Fibroblast of lung (primary cell): ENCODE data around the gene SCFD2. TPM values are rescaled to one million over a fixed set of nuclear protein-coding genes. Genes with fewer than 3 reads are reported as not detected.

Experiments used
- DNase-seq, 2 donors: peaks; one replicate each; pipeline versions ENCODE4 v3.0.0 to v3.0.0-alpha.2; 2010; ENCODE audit warnings: low read depth in 2 of 2
- H2AFZ ChIP-seq: 2 replicates; pipeline ENCODE4 v1.5.1; 2012; ENCODE audit warnings: low read length, control low read depth, inconsistent platforms
- H3K27ac ChIP-seq: 2 replicates; pipeline ENCODE4 v1.5.1; 2011; ENCODE audit warnings: low read length, control low read depth; ENCODE audit not compliant: insufficient read depth
- H3K27me3 ChIP-seq: 2 replicates; pipeline ENCODE4 v1.5.1; 2011; ENCODE audit warnings: mild to moderate bottlenecking, low read length; ENCODE audit not compliant: control insufficient read depth, insufficient read depth
- H3K36me3 ChIP-seq: 2 replicates; pipeline ENCODE4 v1.5.1; 2011; ENCODE audit warnings: low read length; ENCODE audit not compliant: control insufficient read depth, insufficient read depth
- H3K4me1 ChIP-seq: 2 replicates; pipeline ENCODE4 v1.5.1; 2011; ENCODE audit warnings: low read length; ENCODE audit not compliant: control insufficient read depth, insufficient read depth; ENCODE audit errors: extremely low read depth
- H3K4me2 ChIP-seq: 2 replicates; pipeline ENCODE4 v1.5.1; 2011; ENCODE audit warnings: low read length, control low read depth; ENCODE audit not compliant: insufficient read depth; ENCODE audit errors: extremely low read depth
- H3K4me3 ChIP-seq, 4 experiments: fragments of 200-600 bp in 1 of 4; sonication (generic) in 1 of 4; replicated peaks in 1 of 4; 2 replicates each; pipeline ENCODE4 v1.5.1; 2011 to 2016; ENCODE audit warnings: low read length in 4 of 4, low read depth in 3 of 4, mild to moderate bottlenecking in 3 of 4, control low read depth in 2 of 4, inconsistent platforms in 1 of 4, mixed read lengths in 1 of 4; ENCODE audit not compliant: insufficient read depth in 1 of 4; ENCODE audit errors: control extremely low read depth in 1 of 4
- H3K79me2 ChIP-seq: 2 replicates; pipeline ENCODE4 v1.5.1; 2012; ENCODE audit warnings: mild to moderate bottlenecking, low read length, inconsistent platforms; ENCODE audit not compliant: control insufficient read depth, insufficient read depth
- H3K9ac ChIP-seq: 2 replicates; pipeline ENCODE4 v1.5.1; 2011; ENCODE audit warnings: mild to moderate bottlenecking, low read length, control low read depth; ENCODE audit not compliant: insufficient read depth
- H3K9me3 ChIP-seq: 2 replicates; pipeline ENCODE4 v1.5.1; 2012; ENCODE audit warnings: low read depth, low read length; ENCODE audit not compliant: control insufficient read depth, insufficient read depth
- H4K20me1 ChIP-seq: 2 replicates; pipeline ENCODE4 v1.5.1; 2011; ENCODE audit warnings: low read length; ENCODE audit not compliant: control insufficient read depth, insufficient read depth; ENCODE audit errors: extremely low read depth
- EZH2 ChIP-seq: IDR thresholded peaks from 2 replicates; pipeline ENCODE4 v1.5.1; 2012; ENCODE audit warnings: low read length, control low read depth, mild to moderate bottlenecking; ENCODE audit errors: missing control alignments
- polyA plus RNA-seq, 2 donors: library from polyadenylated mRNA; depleted of rRNA in 1 of 2; stranded (reverse) in 1 of 2; unstranded in 1 of 2; fragments of >200 nt; gene quantifications; 2 replicates each; pipeline ENCODE4 v1.2.1, GENCODE V29; 2011 to 2012; ENCODE audit warnings: missing spikeins in 1 of 2
- total RNA-seq: library from RNA; depleted of rRNA; stranded (reverse); fragments of >200 nt; gene quantifications from 2 replicates; pipeline ENCODE4 v1.2.1, GENCODE V29; 2014
- TF ChIP-seq, protein P1 (sequence below), 2 donors: IDR thresholded peaks in 1 of 2; conservative IDR thresholded peaks in 1 of 2; 1 replicate in 1 of 2; 2 replicates in 1 of 2; pipeline ENCODE4 v1.5.1; 2011 to 2012; ENCODE audit warnings: low read length in 2 of 2, control low read depth in 1 of 2, inconsistent platforms in 1 of 2, low read depth in 1 of 2, mild to moderate bottlenecking in 1 of 2

SCFD2 gene
- total and polyA plus RNA-seq, 2 donors (not counting 1 experiment from before 2014, with no cell fraction given), result 16.2 to 23.1 TPM

DNA sequence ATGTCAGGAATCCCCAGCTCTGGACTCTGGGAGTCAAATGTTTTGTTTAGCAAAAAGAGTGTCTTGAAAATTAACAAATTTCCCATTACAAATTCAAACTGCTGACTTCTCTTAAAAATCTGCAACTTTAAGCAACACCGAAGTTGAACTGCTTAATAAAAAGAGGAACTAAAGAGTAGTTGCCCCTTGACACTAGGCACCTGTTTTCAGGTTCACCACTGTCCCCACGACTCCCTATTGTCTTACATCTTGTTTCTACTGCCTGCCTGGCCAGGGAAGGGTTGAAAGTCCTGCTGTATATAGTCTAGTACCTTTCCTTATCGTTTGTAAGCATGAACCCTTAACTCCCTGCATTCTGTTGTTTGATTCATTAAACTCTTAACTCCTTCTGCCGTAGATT, 173.9 kb downstream of the SCFD2 start:
- no peak overlapping the region for H3K9ac ChIP-seq
- no peaks in the 10 kb centered on the region for H3K9me3 ChIP-seq
- peaks cover 6% of the 10 kb centered on the region for H3K4me1 ChIP-seq
- H2AFZ ChIP-seq, result no peak overlapping the region
- no peaks in the 10 kb centered on the region for H3K27me3 ChIP-seq
- no peak overlapping the region for H3K4me2 ChIP-seq
- no peak overlapping the region for H3K4me3 ChIP-seq
- no peak for TF ChIP-seq EZH2
- TF ChIP-seq, protein P1, sequence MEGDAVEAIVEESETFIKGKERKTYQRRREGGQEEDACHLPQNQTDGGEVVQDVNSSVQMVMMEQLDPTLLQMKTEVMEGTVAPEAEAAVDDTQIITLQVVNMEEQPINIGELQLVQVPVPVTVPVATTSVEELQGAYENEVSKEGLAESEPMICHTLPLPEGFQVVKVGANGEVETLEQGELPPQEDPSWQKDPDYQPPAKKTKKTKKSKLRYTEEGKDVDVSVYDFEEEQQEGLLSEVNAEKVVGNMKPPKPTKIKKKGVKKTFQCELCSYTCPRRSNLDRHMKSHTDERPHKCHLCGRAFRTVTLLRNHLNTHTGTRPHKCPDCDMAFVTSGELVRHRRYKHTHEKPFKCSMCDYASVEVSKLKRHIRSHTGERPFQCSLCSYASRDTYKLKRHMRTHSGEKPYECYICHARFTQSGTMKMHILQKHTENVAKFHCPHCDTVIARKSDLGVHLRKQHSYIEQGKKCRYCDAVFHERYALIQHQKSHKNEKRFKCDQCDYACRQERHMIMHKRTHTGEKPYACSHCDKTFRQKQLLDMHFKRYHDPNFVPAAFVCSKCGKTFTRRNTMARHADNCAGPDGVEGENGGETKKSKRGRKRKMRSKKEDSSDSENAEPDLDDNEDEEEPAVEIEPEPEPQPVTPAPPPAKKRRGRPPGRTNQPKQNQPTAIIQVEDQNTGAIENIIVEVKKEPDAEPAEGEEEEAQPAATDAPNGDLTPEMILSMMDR (conservative IDR thresholded peaks at IDR 0.05 in 1 of 2, IDR thresholded peaks at IDR 0.05 in 1 of 2; ENCODE audit: low read depth in 1 of 2, low read length in 2 of 2), result no peak
- no peaks in the 10 kb centered on the region for H3K36me3 ChIP-seq
- DNase-seq, result no peak
- no peaks in the 10 kb centered on the region for H3K79me2 ChIP-seq
- no peak overlapping the region for H3K27ac ChIP-seq
- no peaks in the 10 kb centered on the region for H4K20me1 ChIP-seq

DNA sequence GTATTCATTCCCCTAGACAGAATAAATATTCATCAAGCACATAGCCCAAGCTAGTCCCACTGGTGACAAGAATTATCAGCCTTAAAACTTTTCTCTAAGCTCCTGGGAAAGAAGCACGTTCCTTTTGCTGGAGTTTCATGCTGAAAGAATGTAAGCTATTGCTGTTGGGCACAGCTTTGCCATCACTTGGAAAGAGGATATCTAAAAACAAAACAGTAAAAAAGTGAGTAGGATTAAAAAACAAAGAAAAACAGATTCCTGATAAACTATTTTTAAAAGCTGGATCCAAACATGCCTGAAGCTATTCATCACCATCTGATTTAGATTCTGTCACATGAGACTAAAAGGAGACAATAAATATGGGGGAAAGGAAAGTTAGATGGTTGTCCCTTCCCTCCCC, 176.8 kb downstream of the SCFD2 start:
- Histone ChIP-seq H3K9ac (no peak overlapping the region), H4K20me1 (no peaks in the 10 kb centered on the region), H3K27me3 (no peaks in the 10 kb centered on the region), H3K4me1 (peaks cover 5% of the 10 kb centered on the region), H3K27ac (no peak overlapping the region), H3K36me3 (no peaks in the 10 kb centered on the region), H2AFZ (no peak overlapping the region), H3K79me2 (no peaks in the 10 kb centered on the region), H3K4me2 (no peak overlapping the region), H3K9me3 (no peaks in the 10 kb centered on the region), H3K4me3 (no peak overlapping the region)
- TF ChIP-seq EZH2, result no peak
- TF ChIP-seq, protein P1 (conservative IDR thresholded peaks at IDR 0.05 in 1 of 2, IDR thresholded peaks at IDR 0.05 in 1 of 2; ENCODE audit: low read depth in 1 of 2, low read length in 2 of 2), result no peak
- DNase-seq, result peak; percentile 41 to 82

DNA sequence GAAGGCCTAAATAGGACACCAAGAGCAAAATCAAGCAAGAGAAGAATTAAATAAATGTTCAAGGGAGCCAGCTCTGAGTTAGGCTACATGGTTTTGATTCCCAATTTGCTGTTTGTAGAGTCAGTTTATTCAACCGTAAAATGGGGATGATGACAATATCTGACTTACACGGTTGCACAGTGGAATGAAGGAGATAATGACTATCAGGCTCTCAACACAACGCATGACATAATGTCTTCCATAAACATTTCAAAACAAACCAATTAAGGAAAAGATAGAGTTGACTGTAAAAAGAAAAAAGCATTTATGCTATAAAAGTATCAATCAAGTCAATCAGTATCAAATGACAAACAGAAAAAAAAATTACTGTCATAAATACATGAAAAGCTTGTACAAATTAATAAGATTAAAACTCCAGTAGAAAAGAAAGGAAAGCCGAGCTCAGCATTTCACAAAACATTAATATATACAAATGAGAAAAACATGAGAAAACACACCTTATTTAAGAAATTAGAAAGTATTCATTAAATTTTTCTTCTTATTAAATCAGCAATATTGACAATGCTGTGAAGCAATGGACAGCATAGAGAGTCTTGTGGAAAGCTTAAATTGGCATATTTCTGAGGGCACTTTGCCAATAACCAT, 179.0 kb downstream of the SCFD2 start:
- TF ChIP-seq EZH2, result no peak
- TF ChIP-seq, protein P1 (conservative IDR thresholded peaks at IDR 0.05 in 1 of 2, IDR thresholded peaks at IDR 0.05 in 1 of 2; ENCODE audit: low read depth in 1 of 2, low read length in 2 of 2), result no peak
- Histone ChIP-seq H3K4me3 (no peak overlapping the region), H3K9ac (no peak overlapping the region), H2AFZ (no peak overlapping the region), H3K4me2 (no peak overlapping the region), H4K20me1 (no peaks in the 10 kb centered on the region), H3K27ac (no peak overlapping the region), H3K79me2 (no peaks in the 10 kb centered on the region), H3K27me3 (no peaks in the 10 kb centered on the region), H3K4me1 (peaks cover 5% of the 10 kb centered on the region), H3K36me3 (no peaks in the 10 kb centered on the region), H3K9me3 (no peaks in the 10 kb centered on the region)
- DNase-seq, result peak in 1 of 2 donors; percentile 49
